SK-N-SH treated with all-trans-retinoic acid at 6 μM for 48 hours (cell line): ENCODE measurements around the gene SP9.

ENCODE experiments used
- ATAC-seq: fragments of 200-7000 bp; cut with Tn5 transposase; 3 replicates; pipeline ENCODE4 v1.9.1; 2020; ENCODE audit warnings: mild to moderate bottlenecking, moderate library complexity
- ARNTL ChIP-seq: fragments of 450-650 bp; formaldehyde crosslinking; IDR thresholded peaks from 2 replicates; pipeline ENCODE4 v1.5.0; 2020; ENCODE audit warnings: low read depth, mild to moderate bottlenecking, moderate library complexity, borderline replicate concordance
- CREB5 ChIP-seq: fragments of 250-450 bp; sonication (Bioruptor Pico); IDR thresholded peaks from 2 replicates; pipeline ENCODE4 v1.5.1; 2020; ENCODE audit warnings: low read depth, mild to moderate bottlenecking, moderate library complexity
- CSDC2 ChIP-seq: fragments of 250-450 bp; sonication (Bioruptor Pico); IDR thresholded peaks from 2 replicates; pipeline ENCODE4 v1.5.0; 2020; ENCODE audit warnings: mild to moderate bottlenecking, moderate library complexity
- CSRNP3 ChIP-seq: fragments of 250-450 bp; sonication (Bioruptor Pico); IDR thresholded peaks from 2 replicates; pipeline ENCODE4 v1.5.1; 2021; ENCODE audit warnings: mild to moderate bottlenecking, moderate library complexity
- ESRRG ChIP-seq: fragments of 250-450 bp; sonication (Bioruptor Pico); IDR thresholded peaks from 2 replicates; pipeline ENCODE4 v1.6.1; 2021; ENCODE audit warnings: mild to moderate bottlenecking
- GLIS3 ChIP-seq: fragments of 250-450 bp; sonication (Bioruptor Pico); IDR thresholded peaks from 2 replicates; pipeline ENCODE4 v1.5.0; 2020; ENCODE audit warnings: mild to moderate bottlenecking, moderate library complexity
- ISL1 ChIP-seq: fragments of 250-450 bp; sonication (Bioruptor Pico); IDR thresholded peaks from 2 replicates; pipeline ENCODE4 v2.1.2; 2022; ENCODE audit warnings: mild to moderate bottlenecking, moderate library complexity
- OSR1 ChIP-seq: fragments of 250-450 bp; sonication (Bioruptor Pico); IDR thresholded peaks from 2 replicates; pipeline ENCODE4 v1.8.0; 2022; ENCODE audit warnings: moderate library complexity, mild to moderate bottlenecking, inconsistent platforms
- PATZ1 ChIP-seq: fragments of 250-450 bp; sonication (Bioruptor Pico); IDR thresholded peaks from 2 replicates; pipeline ENCODE4 v1.8.0; 2020; ENCODE audit warnings: mild to moderate bottlenecking, moderate library complexity, borderline replicate concordance
- POU6F1 ChIP-seq: fragments of 250-450 bp; sonication (Bioruptor Pico); IDR thresholded peaks from 2 replicates; pipeline ENCODE4 v1.8.0; 2021; ENCODE audit warnings: low read depth, mild to moderate bottlenecking, moderate library complexity, borderline replicate concordance
- PPARA ChIP-seq: fragments of 250-450 bp; sonication (Bioruptor Pico); IDR thresholded peaks from 2 replicates; pipeline ENCODE4 v1.5.0; 2020; ENCODE audit warnings: mild to moderate bottlenecking, borderline replicate concordance
- RARB ChIP-seq: fragments of 250-450 bp; sonication (Bioruptor Pico); IDR thresholded peaks from 2 replicates; pipeline ENCODE4 v1.8.0; 2021; ENCODE audit warnings: mild to moderate bottlenecking, moderate library complexity
- SNAI2 ChIP-seq: fragments of 250-450 bp; sonication (Bioruptor Pico); IDR thresholded peaks from 2 replicates; pipeline ENCODE4 v1.5.0; 2020; ENCODE audit warnings: mild to moderate bottlenecking, moderate library complexity
- TCF4 ChIP-seq: fragments of 250-450 bp; sonication (Bioruptor Pico); IDR thresholded peaks from 2 replicates; pipeline ENCODE4 v1.8.0; 2021; ENCODE audit warnings: mild to moderate bottlenecking, moderate library complexity, borderline replicate concordance
- TOX ChIP-seq: fragments of 250-450 bp; sonication (Bioruptor Pico); IDR thresholded peaks from 2 replicates; pipeline ENCODE4 v1.8.0; 2021; ENCODE audit warnings: mild to moderate bottlenecking, moderate library complexity, borderline replicate concordance
- TSHZ2 ChIP-seq: fragments of 250-450 bp; sonication (Bioruptor Pico); IDR thresholded peaks from 2 replicates; pipeline ENCODE4 v1.5.0; 2020; ENCODE audit warnings: mild to moderate bottlenecking, moderate library complexity
- ZC3H10 ChIP-seq: fragments of 250-450 bp; sonication (Bioruptor Pico); IDR thresholded peaks from 2 replicates; pipeline ENCODE4 v1.5.1; 2021; ENCODE audit warnings: mild to moderate bottlenecking, moderate library complexity
- ZFP30 ChIP-seq: fragments of 450-650 bp; formaldehyde crosslinking; IDR thresholded peaks from 2 replicates; pipeline ENCODE4 v1.5.0; 2022; ENCODE audit warnings: mild to moderate bottlenecking, moderate library complexity
- ZNF565 ChIP-seq: fragments of 450-650 bp; formaldehyde crosslinking; conservative IDR thresholded peaks from 2 replicates; pipeline ENCODE4 v1.5.0; 2020; ENCODE audit warnings: low read depth, mild to moderate bottlenecking, moderate library complexity
- ZNF8 ChIP-seq: fragments of 450-650 bp; formaldehyde crosslinking; IDR thresholded peaks from 2 replicates; pipeline ENCODE4 v1.5.0; 2020; ENCODE audit warnings: mild to moderate bottlenecking, moderate library complexity

Gene SP9

GRCh38 chr2:174322149-174322548 is 12.6 kb upstream of the SP9 start:
- ATAC-seq: no peak

GRCh38 chr2:174322746-174323145 is 12.0 kb upstream of the SP9 start:
- no peak for ATAC-seq
- TF ChIP-seq SNAI2: no peak
- no peak for TF ChIP-seq GLIS3 (CRISPR knock-in tag)
- no peak for TF ChIP-seq ARNTL (CRISPR knock-in tag)
- no peak for TF ChIP-seq ISL1
- TF ChIP-seq ZFP30 (CRISPR knock-in tag): no peak
- TF ChIP-seq RARB (CRISPR knock-in tag): no peak
- TF ChIP-seq ZNF565 (CRISPR knock-in tag): no peak
- TF ChIP-seq TOX (CRISPR knock-in tag): no peak
- no peak for TF ChIP-seq OSR1 (CRISPR knock-in tag)
- TF ChIP-seq ZNF8 (CRISPR knock-in tag): no peak
- TF ChIP-seq CREB5 (CRISPR knock-in tag): no peak
- TF ChIP-seq ESRRG (CRISPR knock-in tag): no peak
- TF ChIP-seq PATZ1 (CRISPR knock-in tag): no peak
- no peak for TF ChIP-seq PPARA

More at GRCh38 chr2:174322149-174322548, 12.6 kb upstream of the SP9 start:
- TF ChIP-seq TOX (CRISPR knock-in tag): no peak
- no peak for TF ChIP-seq TCF4 (CRISPR knock-in tag)
- no peak for TF ChIP-seq ZNF8 (CRISPR knock-in tag)
- TF ChIP-seq POU6F1: no peak
- no peak for TF ChIP-seq RARB (CRISPR knock-in tag)
- no peak for TF ChIP-seq ESRRG (CRISPR knock-in tag)
- TF ChIP-seq CSDC2 (CRISPR knock-in tag): no peak
- no peak for TF ChIP-seq GLIS3 (CRISPR knock-in tag)
- TF ChIP-seq SNAI2: no peak
- TF ChIP-seq ZNF565 (CRISPR knock-in tag): no peak
- TF ChIP-seq ISL1: no peak
- no peak for TF ChIP-seq TSHZ2 (CRISPR knock-in tag)
- TF ChIP-seq PPARA: no peak
- TF ChIP-seq ARNTL (CRISPR knock-in tag): no peak
- TF ChIP-seq ZC3H10: no peak
- TF ChIP-seq PATZ1 (CRISPR knock-in tag): no peak
- no peak for TF ChIP-seq CSRNP3 (CRISPR knock-in tag)
- TF ChIP-seq, all 23 proteins: peak for 0
